Thyroid gland (tissue), 4 donors: ENCODE measurements around the gene JDP2. TPM values are rescaled to one million over a fixed set of nuclear protein-coding genes. Genes with fewer than 3 reads are reported as not detected.

Experiments used
- DNase-seq, 2 donors: peaks; one replicate each; pipeline ENCODE4 v3.0.0-alpha.2; 2019
- H3K27ac ChIP-seq, 3 donors: fragments of 200-600 bp; sonication (generic); 1 replicate in 2 of 3; 2 replicates in 1 of 3; pipeline ENCODE4 v1.5.1; 2016 to 2019; ENCODE audit warnings: mild to moderate bottlenecking in 1 of 3, moderate library complexity in 1 of 3
- H3K27me3 ChIP-seq: fragments of 200-600 bp; sonication (generic); one replicate; pipeline ENCODE4 v1.5.1; 2019
- H3K36me3 ChIP-seq, 2 donors: fragments of 200-600 bp; sonication (generic); one replicate each; pipeline ENCODE4 v1.5.1; 2016 to 2019
- H3K4me1 ChIP-seq, 2 donors: fragments of 200-600 bp; sonication (generic); one replicate each; pipeline ENCODE4 v1.5.1; 2017 to 2019
- H3K4me3 ChIP-seq, 3 donors: fragments of 200-600 bp; sonication (generic); replicated peaks in 1 of 3; 1 replicate in 2 of 3; 2 replicates in 1 of 3; pipeline ENCODE4 v1.5.1; 2016; ENCODE audit warnings: mild to moderate bottlenecking in 1 of 3
- H3K9me3 ChIP-seq: fragments of 200-600 bp; sonication (generic); one replicate; pipeline ENCODE4 v1.5.1; 2017
- POLR2A ChIP-seq, 2 donors: fragments of 450-650 bp; IDR thresholded peaks; one replicate each; pipeline ENCODE4 v1.6.1; 2017; ENCODE audit warnings: antibody characterized with exemption in 2 of 2, mild to moderate bottlenecking in 2 of 2, moderate library complexity in 1 of 2
- WGBS, 2 donors: methylation state at CpG; one replicate each; pipeline ENCODE4 v1.1.5; 2017; 5-methylcytosine and 5-hydroxymethylcytosine counted together
- intact Hi-C: fragments of 100-400 bp; cut with DNase I; formaldehyde crosslinking; loops from one replicate; pipeline ENCODE4 v1.15.1; 2023
- total RNA-seq, 4 donors: library from RNA; depleted of rRNA; stranded (reverse); fragments of >200 nt; gene quantifications; one replicate each; pipeline ENCODE4 v1.2.3, GENCODE V29; 2016
- TF ChIP-seq, protein P1 (sequence below), 6 experiments: fragments of 200-600 bp in 3 of 6; fragments of 450-650 bp in 3 of 6; sonication (generic) in 3 of 6; IDR thresholded peaks; one replicate each; pipeline ENCODE4 v1.5.1; 2016 to 2019; ENCODE audit warnings: antibody characterized with exemption in 6 of 6, mild to moderate bottlenecking in 2 of 6, inconsistent platforms in 1 of 6, moderate library complexity in 1 of 6

The JDP2 gene
- total RNA-seq, 4 donors from 2014 or later: 24.2 to 54.6 (median 36.3) TPM

DNA sequence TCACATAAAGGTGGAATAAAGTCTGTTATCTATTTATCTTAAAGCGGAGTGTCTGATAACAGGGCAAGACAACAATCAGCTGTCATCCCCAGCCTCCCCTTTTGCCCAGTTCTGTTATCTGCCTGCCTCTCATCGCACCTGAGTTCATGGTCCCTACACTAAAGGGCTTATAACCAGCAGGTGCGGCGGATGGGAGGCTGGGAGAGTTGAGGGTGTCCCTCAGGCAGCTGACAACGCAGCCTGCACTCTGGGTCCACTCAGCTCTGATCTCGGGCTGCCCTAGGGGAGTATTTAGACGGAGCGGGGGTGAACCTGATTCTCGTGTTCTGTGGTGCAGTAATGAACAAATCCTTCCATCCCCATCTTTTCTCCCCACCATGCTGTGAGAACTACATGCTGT, 34.0 kb upstream of the JDP2 start:
- WGBS, 2 donors: 89 to 91% methylated on average over 9 of the region's 9 CpGs
- Histone ChIP-seq H3K4me3 (no peak overlapping the region), H3K4me1 (peaks cover 3 to 12% of the 10 kb centered on the region in 2 donors), H3K36me3 (no peaks in the 10 kb centered on the region), H3K27me3 (no peaks in the 10 kb centered on the region), H3K27ac (no peak overlapping the region), H3K9me3 (no peaks in the 10 kb centered on the region)
- no peak for DNase-seq
- no peak for TF ChIP-seq POLR2A (IDR thresholded peaks at IDR 0.05)
- TF ChIP-seq, protein P1, sequence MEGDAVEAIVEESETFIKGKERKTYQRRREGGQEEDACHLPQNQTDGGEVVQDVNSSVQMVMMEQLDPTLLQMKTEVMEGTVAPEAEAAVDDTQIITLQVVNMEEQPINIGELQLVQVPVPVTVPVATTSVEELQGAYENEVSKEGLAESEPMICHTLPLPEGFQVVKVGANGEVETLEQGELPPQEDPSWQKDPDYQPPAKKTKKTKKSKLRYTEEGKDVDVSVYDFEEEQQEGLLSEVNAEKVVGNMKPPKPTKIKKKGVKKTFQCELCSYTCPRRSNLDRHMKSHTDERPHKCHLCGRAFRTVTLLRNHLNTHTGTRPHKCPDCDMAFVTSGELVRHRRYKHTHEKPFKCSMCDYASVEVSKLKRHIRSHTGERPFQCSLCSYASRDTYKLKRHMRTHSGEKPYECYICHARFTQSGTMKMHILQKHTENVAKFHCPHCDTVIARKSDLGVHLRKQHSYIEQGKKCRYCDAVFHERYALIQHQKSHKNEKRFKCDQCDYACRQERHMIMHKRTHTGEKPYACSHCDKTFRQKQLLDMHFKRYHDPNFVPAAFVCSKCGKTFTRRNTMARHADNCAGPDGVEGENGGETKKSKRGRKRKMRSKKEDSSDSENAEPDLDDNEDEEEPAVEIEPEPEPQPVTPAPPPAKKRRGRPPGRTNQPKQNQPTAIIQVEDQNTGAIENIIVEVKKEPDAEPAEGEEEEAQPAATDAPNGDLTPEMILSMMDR (IDR thresholded peaks at IDR 0.05): no peak
- intact Hi-C loops: loop anchor here (10.0 kb wide), 1 partner anchor 91 kb away; no protein-coding TSS in a partner anchor

DNA sequence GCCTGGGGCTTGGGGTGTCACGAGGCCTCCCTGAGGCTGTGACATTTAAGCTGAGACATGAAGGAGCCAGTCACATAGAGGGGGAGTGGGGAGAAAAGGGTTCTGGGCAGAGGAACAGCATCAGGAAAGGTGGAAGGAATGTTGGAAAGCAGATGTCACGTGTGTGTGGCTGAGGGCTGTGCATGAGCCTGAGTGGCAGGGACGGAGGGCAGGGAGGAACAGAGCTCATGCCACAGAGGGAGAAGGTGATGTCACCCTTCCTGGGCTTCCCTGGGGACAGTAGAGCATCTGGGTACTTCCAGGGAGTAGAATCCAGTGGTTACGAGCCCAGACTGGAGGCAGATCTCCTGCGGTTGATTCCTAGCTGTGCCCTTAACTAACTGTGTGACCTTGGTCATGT, 32.0 kb upstream of the JDP2 start:
- 84 to 89% methylated on average over 5 of the region's 5 CpGs for WGBS, 2 donors
- intact Hi-C loops: loop anchor here (10.0 kb wide), 1 partner anchor 89 kb away; no protein-coding TSS in a partner anchor
- no peak for DNase-seq

DNA sequence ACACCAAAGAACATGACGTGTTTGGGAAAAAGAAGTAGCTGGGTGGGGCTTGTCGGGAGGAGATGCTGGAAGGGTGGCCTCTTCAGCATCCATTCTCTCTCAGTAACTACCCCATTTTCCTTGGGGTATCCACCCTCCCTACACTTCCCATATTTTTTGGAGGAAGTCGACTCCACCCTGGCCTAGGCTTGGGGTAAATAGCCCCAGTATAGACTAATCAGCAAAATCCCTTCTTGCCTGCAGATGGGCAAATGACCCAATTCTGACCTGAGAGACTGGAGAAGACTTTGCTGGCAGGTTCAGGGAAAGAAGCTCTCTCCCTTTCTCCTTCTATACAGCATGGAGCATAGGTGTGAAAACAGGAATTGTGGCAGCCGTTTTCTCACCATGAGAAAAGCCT, 28.5 kb upstream of the JDP2 start:
- no peaks in the 10 kb centered on the region for H3K9me3 ChIP-seq
- peaks cover 20 to 26% of the 10 kb centered on the region in 2 donors for H3K4me1 ChIP-seq
- TF ChIP-seq, protein P1 (IDR thresholded peaks at IDR 0.05): no peak
- TF ChIP-seq POLR2A (IDR thresholded peaks at IDR 0.05): no peak
- no peaks in the 10 kb centered on the region for H3K27me3 ChIP-seq
- no peak for DNase-seq
- 85 to 86% methylated on average over 4 of the region's 4 CpGs for WGBS, 2 donors
- intact Hi-C loops: loop anchor here (10.0 kb wide), 1 partner anchor 85 kb away; no protein-coding TSS in a partner anchor
- no peaks in the 10 kb centered on the region for H3K36me3 ChIP-seq
- no peak overlapping the region for H3K27ac ChIP-seq
- H3K4me3 ChIP-seq: no peak overlapping the region

More for the DNA sequence above, 32.0 kb upstream of the JDP2 start:
- no peaks in the 10 kb centered on the region for H3K27me3 ChIP-seq
- no peak for TF ChIP-seq POLR2A (IDR thresholded peaks at IDR 0.05)
- TF ChIP-seq, protein P1 (IDR thresholded peaks at IDR 0.05): no peak
- H3K4me3 ChIP-seq: no peak overlapping the region
- H3K4me1 ChIP-seq: peaks cover 17 to 27% of the 10 kb centered on the region in 2 donors
- H3K27ac ChIP-seq: no peak overlapping the region
- H3K36me3 ChIP-seq: no peaks in the 10 kb centered on the region
- H3K9me3 ChIP-seq: no peaks in the 10 kb centered on the region

DNA sequence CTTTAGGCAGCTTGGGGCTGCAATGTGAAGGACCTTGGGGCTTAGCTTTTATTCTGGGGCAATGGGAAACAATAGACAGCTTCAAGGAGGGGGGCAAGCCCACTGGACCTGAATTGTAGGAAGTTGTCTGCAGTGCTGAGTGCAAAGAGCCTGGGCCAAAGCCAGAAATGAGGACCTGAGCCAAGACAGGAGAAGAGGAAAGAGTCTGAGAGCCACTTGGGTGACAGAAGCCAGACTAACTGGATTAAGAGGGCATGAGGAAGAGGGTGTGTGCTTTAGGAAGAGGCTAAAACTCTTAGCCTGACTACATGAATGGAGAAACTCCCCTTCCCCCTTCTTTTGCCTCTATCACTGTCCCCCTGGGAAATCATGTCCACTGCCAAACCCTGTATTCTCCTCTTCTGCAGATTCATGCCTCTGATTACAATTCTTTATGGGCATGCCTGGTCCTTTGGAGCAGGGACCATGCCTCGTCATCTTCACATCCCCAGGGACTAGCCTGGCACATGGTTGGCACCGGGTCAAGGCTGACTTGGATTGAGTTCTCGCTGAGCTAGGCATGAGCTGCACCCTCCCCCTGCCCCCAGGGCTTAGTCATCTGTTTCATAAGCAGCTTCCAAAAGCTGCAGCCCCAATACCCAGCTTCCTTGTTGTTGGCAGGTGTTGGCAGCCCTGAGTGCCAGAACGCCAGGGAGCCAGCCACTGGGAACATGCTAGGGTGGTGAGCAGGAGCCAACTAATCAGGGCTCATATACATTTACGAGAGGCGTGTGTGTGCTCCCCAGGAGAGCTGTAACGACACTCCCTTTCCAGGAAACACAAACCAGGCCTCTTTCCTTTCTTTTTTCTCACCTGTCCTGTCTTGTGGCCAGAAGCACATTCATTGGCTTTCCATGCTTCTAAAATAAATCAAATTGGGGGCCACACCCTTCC, 27.7 kb upstream of the JDP2 start:
- H3K4me1 ChIP-seq: peaks cover 20 to 26% of the 10 kb centered on the region in 2 donors
- no peaks in the 10 kb centered on the region for H3K36me3 ChIP-seq
- H3K27ac ChIP-seq: peak overlapping the region; percentile 40 to 66 (median 60)
- no peak for TF ChIP-seq POLR2A (IDR thresholded peaks at IDR 0.05)
- TF ChIP-seq, protein P1 (IDR thresholded peaks at IDR 0.05): no peak
- no peaks in the 10 kb centered on the region for H3K9me3 ChIP-seq
- WGBS, 2 donors: 15 to 17% methylated on average over 6 to 7 of the region's 7 CpGs
- H3K27me3 ChIP-seq: no peaks in the 10 kb centered on the region
- intact Hi-C loops: loop anchor here (10.0 kb wide), 1 partner anchor 85 kb away; no protein-coding TSS in a partner anchor
- DNase-seq: peak; percentile 98 to 99
- H3K4me3 ChIP-seq: no peak overlapping the region

DNA sequence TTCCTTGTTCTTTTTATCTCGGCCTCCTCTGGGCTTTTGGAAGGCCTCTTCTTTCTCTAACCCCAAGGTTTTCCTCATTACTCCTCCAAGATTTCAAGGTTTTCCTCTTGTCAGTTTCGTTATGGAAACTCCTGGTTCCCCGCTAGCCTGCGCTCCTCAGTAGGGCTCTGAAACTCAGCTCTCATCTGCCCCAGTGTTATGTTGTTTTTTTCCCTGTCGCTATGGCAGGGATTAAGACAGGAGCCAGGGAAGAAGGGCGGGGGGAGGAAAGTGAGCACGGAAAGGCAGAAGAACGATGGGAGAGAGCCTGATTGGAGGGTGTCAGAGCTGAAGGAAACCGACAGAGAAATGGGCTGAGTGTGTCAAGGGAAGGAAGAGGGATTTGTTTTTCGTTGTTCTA, 26.5 kb upstream of the JDP2 start:
- Histone ChIP-seq H3K27ac (peak overlapping the region in 2 of 3 donors; percentile 60 to 66), H3K9me3 (no peaks in the 10 kb centered on the region), H3K4me1 (peaks cover 20 to 26% of the 10 kb centered on the region in 2 donors), H3K36me3 (no peaks in the 10 kb centered on the region), H3K27me3 (no peaks in the 10 kb centered on the region), H3K4me3 (no peak overlapping the region)
- no peak for TF ChIP-seq POLR2A (IDR thresholded peaks at IDR 0.05)
- TF ChIP-seq, protein P1 (IDR thresholded peaks at IDR 0.05): no peak
- no peak for DNase-seq
- 59 to 68% methylated on average over 10 of the region's 10 CpGs for WGBS, 2 donors
- intact Hi-C loops: no loop called here
